Endothelial cell of umbilical vein (primary cell): ENCODE results near the gene CAPNS1.
"Not testable (repeated sequence)": the region's sequence is repeated elsewhere in the genome, so short reads cannot be mapped to it uniquely, and the experiment has no call there.

Experiments
- EZH2 ChIP-seq: IDR thresholded peaks from 2 replicates; pipeline ENCODE4 v1.6.1; 2012; ENCODE audit warnings: borderline replicate concordance, low read depth, mild to moderate bottlenecking, moderate library complexity, low read length, inconsistent platforms; ENCODE audit not compliant: severe bottlenecking
- GATA2 ChIP-seq: IDR thresholded peaks from 2 replicates; pipeline ENCODE4 v1.7.0; 2011; ENCODE audit warnings: low read depth, mild to moderate bottlenecking, moderate library complexity, mixed read lengths, low read length; ENCODE audit not compliant: insufficient read length, insufficient read depth
- JUN ChIP-seq: IDR thresholded peaks from 2 replicates; pipeline ENCODE4 v1.6.1; 2011; ENCODE audit warnings: borderline replicate concordance, low read depth; ENCODE audit not compliant: insufficient read length, insufficient read depth
- POLR2A ChIP-seq: IDR thresholded peaks from 2 replicates; pipeline ENCODE4 v1.6.1; 2012; ENCODE audit warnings: low read depth, mild to moderate bottlenecking, control low read depth, low read length
- POLR2AphosphoS5 ChIP-seq: IDR thresholded peaks from 2 replicates; pipeline ENCODE4 v1.6.1; 2012; ENCODE audit warnings: low read depth, mild to moderate bottlenecking, control low read depth, low read length, moderate library complexity; ENCODE audit not compliant: insufficient read depth
- TF ChIP-seq, protein P1 (sequence below), 2 donors: IDR thresholded peaks; 1 replicate in 1 of 2; 2 replicates in 1 of 2; pipeline ENCODE4 v1.5.1; 2011; ENCODE audit warnings: low read length in 2 of 2, mild to moderate bottlenecking in 2 of 2, moderate library complexity in 2 of 2, control low read depth in 1 of 2, inconsistent platforms in 1 of 2, low read depth in 1 of 2; ENCODE audit not compliant: insufficient read depth in 1 of 2; ENCODE audit errors: extremely low read depth in 1 of 2
- TF ChIP-seq, protein P2 (sequence below): IDR thresholded peaks from 2 replicates; pipeline ENCODE4 v1.6.1; 2011; ENCODE audit not compliant: insufficient read depth, insufficient read length

DNA sequence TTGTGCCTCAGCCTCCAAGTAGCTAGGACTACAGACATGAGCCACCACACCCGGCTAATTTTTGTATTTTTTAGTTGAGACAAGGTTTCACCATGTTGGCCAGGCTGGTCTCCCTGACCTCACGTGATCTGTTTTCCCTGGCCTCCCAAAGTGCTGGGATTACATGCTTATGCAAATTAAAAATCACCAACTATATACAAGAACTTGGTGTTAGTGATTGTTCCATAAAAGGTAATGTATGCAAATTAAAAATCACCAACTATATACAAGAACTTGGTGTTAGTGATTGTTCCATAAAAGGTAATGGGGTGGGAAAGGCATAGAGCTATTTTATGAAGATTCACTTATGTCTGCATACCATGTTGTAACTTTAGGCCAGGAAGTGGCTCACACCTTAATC is 39.2 kb downstream of the CAPNS1 start:
- not testable (repeated sequence) for TF ChIP-seq POLR2AphosphoS5, GATA2, POLR2A, JUN, EZH2
- TF ChIP-seq, protein P1, sequence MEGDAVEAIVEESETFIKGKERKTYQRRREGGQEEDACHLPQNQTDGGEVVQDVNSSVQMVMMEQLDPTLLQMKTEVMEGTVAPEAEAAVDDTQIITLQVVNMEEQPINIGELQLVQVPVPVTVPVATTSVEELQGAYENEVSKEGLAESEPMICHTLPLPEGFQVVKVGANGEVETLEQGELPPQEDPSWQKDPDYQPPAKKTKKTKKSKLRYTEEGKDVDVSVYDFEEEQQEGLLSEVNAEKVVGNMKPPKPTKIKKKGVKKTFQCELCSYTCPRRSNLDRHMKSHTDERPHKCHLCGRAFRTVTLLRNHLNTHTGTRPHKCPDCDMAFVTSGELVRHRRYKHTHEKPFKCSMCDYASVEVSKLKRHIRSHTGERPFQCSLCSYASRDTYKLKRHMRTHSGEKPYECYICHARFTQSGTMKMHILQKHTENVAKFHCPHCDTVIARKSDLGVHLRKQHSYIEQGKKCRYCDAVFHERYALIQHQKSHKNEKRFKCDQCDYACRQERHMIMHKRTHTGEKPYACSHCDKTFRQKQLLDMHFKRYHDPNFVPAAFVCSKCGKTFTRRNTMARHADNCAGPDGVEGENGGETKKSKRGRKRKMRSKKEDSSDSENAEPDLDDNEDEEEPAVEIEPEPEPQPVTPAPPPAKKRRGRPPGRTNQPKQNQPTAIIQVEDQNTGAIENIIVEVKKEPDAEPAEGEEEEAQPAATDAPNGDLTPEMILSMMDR (IDR thresholded peaks at IDR 0.05; ENCODE audit: extremely low read depth in 1 of 2, insufficient read depth in 1 of 2, low read depth in 1 of 2, low read length in 2 of 2) = not testable (repeated sequence)
- TF ChIP-seq, protein P2, sequence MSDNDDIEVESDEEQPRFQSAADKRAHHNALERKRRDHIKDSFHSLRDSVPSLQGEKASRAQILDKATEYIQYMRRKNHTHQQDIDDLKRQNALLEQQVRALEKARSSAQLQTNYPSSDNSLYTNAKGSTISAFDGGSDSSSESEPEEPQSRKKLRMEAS = not testable (repeated sequence)
